AG08396 (cell line): ENCODE measurements around the gene MRPL57.
A peak's percentile ranks its signal among the peaks of the same experiment; 100 is the strongest.
"Not testable (repeated sequence)": the region's sequence is repeated elsewhere in the genome, so short reads cannot be mapped to it uniquely, and the experiment has no call there.

ENCODE experiments used
- DNase-seq: peaks from one replicate; pipeline ENCODE4 v3.0.0; 2012; ENCODE audit warnings: low spot score, mixed read lengths

Gene MRPL57

GRCh38 chr13:21176215-21176981 is at the start of gene MRPL57, which contains the start of gene SKA3:
MRPL57 (plus strand) TSS chr13:21176658; CDS start chr13:21176917, 259 bp downstream.
SKA3 (minus strand) TSS chr13:21176552; CDS start chr13:21176477, 75 bp downstream.
- DNase-seq: peak; percentile 99

GRCh38 chr13:21130116-21130515 is 46.3 kb upstream of the MRPL57 start:
- no peak for DNase-seq

GRCh38 chr13:21133077-21133476 is 43.4 kb upstream of the MRPL57 start:
- no peak for DNase-seq

- DNase-seq: no peak
Measured at GRCh38 chr13:21134475-21134874, 42.0 kb upstream of the MRPL57 start.

- not testable (repeated sequence) for DNase-seq
Measured at GRCh38 chr13:21135833-21136232, 40.6 kb upstream of the MRPL57 start.

GRCh38 chr13:21137696-21138095 is 38.8 kb upstream of the MRPL57 start:
- DNase-seq: no peak

- no peak for DNase-seq
Measured at GRCh38 chr13:21138561-21138960, 37.9 kb upstream of the MRPL57 start.

GRCh38 chr13:21139374-21139773 is 37.1 kb upstream of the MRPL57 start:
- DNase-seq: no peak

- DNase-seq: no peak
Measured at GRCh38 chr13:21142766-21143165, 33.7 kb upstream of the MRPL57 start.

GRCh38 chr13:21147827-21148226 is 28.6 kb upstream of the MRPL57 start:
- DNase-seq: no peak

- DNase-seq: no peak
Measured at GRCh38 chr13:21148557-21149258, 27.8 kb upstream of the MRPL57 start.

GRCh38 chr13:21149568-21149967 is 26.9 kb upstream of the MRPL57 start:
- no peak for DNase-seq

- no peak for DNase-seq
Measured at GRCh38 chr13:21150013-21150412, 26.4 kb upstream of the MRPL57 start.

GRCh38 chr13:21152251-21152899 is 24.1 kb upstream of the MRPL57 start:
- no peak for DNase-seq

GRCh38 chr13:21164631-21165030 is 11.8 kb upstream of the MRPL57 start:
- DNase-seq: no peak

GRCh38 chr13:21165606-21166005 is 10.9 kb upstream of the MRPL57 start:
- not testable (repeated sequence) for DNase-seq

- DNase-seq: no peak
Measured at GRCh38 chr13:21171420-21171819, 5.0 kb upstream of the MRPL57 start.

- DNase-seq: not testable (repeated sequence)
Measured at GRCh38 chr13:21173767-21174166, 2.7 kb upstream of the MRPL57 start.

GRCh38 chr13:21175656-21176214 is 723 bp upstream of the MRPL57 start:
- peak; percentile 17 for DNase-seq

GRCh38 chr13:21176982-21177284 is 475 bp downstream of the MRPL57 start:
- no peak for DNase-seq

GRCh38 chr13:21181671-21182070 is 5.2 kb downstream of the MRPL57 start:
- no peak for DNase-seq

GRCh38 chr13:21186410-21186809 is 10.0 kb downstream of the MRPL57 start:
- DNase-seq: not testable (repeated sequence)

- DNase-seq: not testable (repeated sequence)
Measured at GRCh38 chr13:21194756-21195155, 18.3 kb downstream of the MRPL57 start.
